A673 (cell line): Measurements from ENCODE around the gene TMEM8B. TPM values are rescaled to one million over a fixed set of nuclear protein-coding genes. Genes with fewer than 3 reads are reported as not detected.

Source experiments
- BruUV-seq: library from RNA; stranded (reverse); fragments of 400-500 nt; replicated peaks from 2 replicates; lab custom pipeline; 2021; lab: Mats Ljungman, UMichigan
- CTCF ChIA-PET: fragments of 300-600 bp; sonication (Branson Sonifier 250); formaldehyde crosslinking; loops from one replicate; lab custom pipeline; 2022; ENCODE audit warnings: antibody characterized with exemption; lab: Charles Lee
- POLR2A ChIA-PET: fragments of 300-600 bp; sonication (Branson Sonifier 250); formaldehyde crosslinking; loops from one replicate; lab custom pipeline; 2022; ENCODE audit warnings: antibody characterized with exemption; ENCODE audit not compliant: low non-redundant PET; lab: Charles Lee
- DNase-seq: peaks from one replicate; pipeline ENCODE4 v3.0.0-alpha.2; 2015; ENCODE audit warnings: low spot score
- H3K27ac ChIP-seq: fragments of 200-600 bp; sonication (generic); 2 replicates; pipeline ENCODE4 v1.5.1; 2016; ENCODE audit warnings: mixed run types, low read depth, mild to moderate bottlenecking, mixed read lengths, antibody characterized with exemption, low read length; ENCODE audit not compliant: poor library complexity, severe bottlenecking
- H3K27me3 ChIP-seq: fragments of 200-600 bp; sonication (generic); replicated peaks from 2 replicates; pipeline ENCODE4 v1.6.1; 2017; ENCODE audit warnings: mixed run types, low read depth, mild to moderate bottlenecking, mixed read lengths, antibody characterized with exemption, low read length; ENCODE audit not compliant: insufficient read depth, poor library complexity
- H3K36me3 ChIP-seq: fragments of 200-600 bp; sonication (generic); 2 replicates; pipeline ENCODE4 v1.6.1; 2016; ENCODE audit warnings: mixed run types, mild to moderate bottlenecking, mixed read lengths, antibody characterized with exemption, low read length; ENCODE audit not compliant: insufficient read depth, poor library complexity, severe bottlenecking
- H3K4me1 ChIP-seq: fragments of 200-600 bp; sonication (generic); 2 replicates; pipeline ENCODE4 v1.6.1; 2017; ENCODE audit warnings: mixed run types, mild to moderate bottlenecking, mixed read lengths, antibody characterized with exemption, low read length; ENCODE audit not compliant: insufficient read depth, poor library complexity, severe bottlenecking
- H3K4me3 ChIP-seq: fragments of 200-600 bp; sonication (generic); 2 replicates; pipeline ENCODE4 v1.5.1; 2016; ENCODE audit warnings: low read depth, mixed run types, mild to moderate bottlenecking, mixed read lengths, low read length; ENCODE audit not compliant: poor library complexity, severe bottlenecking
- H3K9me3 ChIP-seq: fragments of 200-600 bp; sonication (generic); 2 replicates; pipeline ENCODE4 v1.6.1; 2016; ENCODE audit warnings: mixed run types, low read depth, mild to moderate bottlenecking, mixed read lengths, antibody characterized with exemption, low read length; ENCODE audit not compliant: poor library complexity, severe bottlenecking
- CTCF ChIP-seq: fragments of 300-800, 200-600 bp; sonication (generic); conservative IDR thresholded peaks from 2 replicates; pipeline ENCODE4 v1.5.1; 2017; ENCODE audit warnings: low read depth, mild to moderate bottlenecking, antibody characterized with exemption, low read length, moderate library complexity, mixed read lengths
- EZH2 ChIP-seq: fragments of 200-600 bp; sonication (generic); IDR thresholded peaks from 2 replicates; pipeline ENCODE4 v1.6.1; 2017; ENCODE audit warnings: borderline replicate concordance, low read depth, mild to moderate bottlenecking, mixed read lengths, antibody characterized with exemption, low read length; ENCODE audit not compliant: poor library complexity, severe bottlenecking
- intact Hi-C: fragments of 100-400 bp; cut with micrococcal nuclease; formaldehyde crosslinking; loops from one replicate; pipeline ENCODE4 v1.10.0; 2022; ENCODE audit not compliant: unreplicated experiment
- total RNA-seq: library from RNA; stranded (reverse); gene quantifications from 2 replicates; pipeline ENCODE4 v1.2.3, GENCODE V29; 2021

The TMEM8B gene
- total RNA-seq, 1 experiment from 2014 or later = 6.9 TPM

- ChIA-PET CTCF (no interaction called here), POLR2A (no interaction called here)
- intact Hi-C loops = no loop called here
- no peaks in the 10 kb centered on the region for H3K4me1 ChIP-seq
- H3K27me3 ChIP-seq = no peaks in the 10 kb centered on the region
- no peak overlapping the region for H3K27ac ChIP-seq
- no peaks in the 10 kb centered on the region for H3K36me3 ChIP-seq
- BruUV-seq = no TSS peak
- no peak overlapping the region for H3K4me3 ChIP-seq
- DNase-seq = no peak
- H3K9me3 ChIP-seq = no peaks in the 10 kb centered on the region
- TF ChIP-seq EZH2 (no peak), CTCF (no peak)
Measured at GRCh38 chr9:35852267-35852815, 23.3 kb downstream of the TMEM8B start.

GRCh38 chr9:35852876-35853865 is 24.1 kb downstream of the TMEM8B start:
- TF ChIP-seq EZH2 (no peak), CTCF (no peak)
- Histone ChIP-seq H3K36me3 (no peaks in the 10 kb centered on the region), H3K27ac (no peak overlapping the region), H3K4me1 (no peaks in the 10 kb centered on the region), H3K27me3 (no peaks in the 10 kb centered on the region), H3K9me3 (no peaks in the 10 kb centered on the region), H3K4me3 (no peak overlapping the region)
- CTCF ChIA-PET = no interaction called here
- DNase-seq = no peak
- POLR2A ChIA-PET = no interaction called here
- no TSS peak for BruUV-seq
- intact Hi-C loops = no loop called here

- POLR2A ChIA-PET = no interaction called here
- no peak for TF ChIP-seq EZH2
- TF ChIP-seq CTCF = no peak
- CTCF ChIA-PET = no interaction called here
Measured at GRCh38 chr9:35854091-35854762, 25.2 kb downstream of the TMEM8B start.

More at GRCh38 chr9:35854091-35854762, 25.2 kb downstream of the TMEM8B start:
- Histone ChIP-seq H3K27me3 (no peaks in the 10 kb centered on the region), H3K4me3 (no peak overlapping the region), H3K36me3 (no peaks in the 10 kb centered on the region), H3K4me1 (no peaks in the 10 kb centered on the region), H3K9me3 (no peaks in the 10 kb centered on the region), H3K27ac (no peak overlapping the region)
- no TSS peak for BruUV-seq
- intact Hi-C loops = no loop called here
- DNase-seq = no peak
